NAMALWA (cell line): ENCODE data around the gene RPS5.

Experiments
- DNase-seq: peaks from one replicate; pipeline ENCODE4 v3.0.0-alpha.2; 2015; ENCODE audit warnings: low spot score

RPS5 gene

DNA sequence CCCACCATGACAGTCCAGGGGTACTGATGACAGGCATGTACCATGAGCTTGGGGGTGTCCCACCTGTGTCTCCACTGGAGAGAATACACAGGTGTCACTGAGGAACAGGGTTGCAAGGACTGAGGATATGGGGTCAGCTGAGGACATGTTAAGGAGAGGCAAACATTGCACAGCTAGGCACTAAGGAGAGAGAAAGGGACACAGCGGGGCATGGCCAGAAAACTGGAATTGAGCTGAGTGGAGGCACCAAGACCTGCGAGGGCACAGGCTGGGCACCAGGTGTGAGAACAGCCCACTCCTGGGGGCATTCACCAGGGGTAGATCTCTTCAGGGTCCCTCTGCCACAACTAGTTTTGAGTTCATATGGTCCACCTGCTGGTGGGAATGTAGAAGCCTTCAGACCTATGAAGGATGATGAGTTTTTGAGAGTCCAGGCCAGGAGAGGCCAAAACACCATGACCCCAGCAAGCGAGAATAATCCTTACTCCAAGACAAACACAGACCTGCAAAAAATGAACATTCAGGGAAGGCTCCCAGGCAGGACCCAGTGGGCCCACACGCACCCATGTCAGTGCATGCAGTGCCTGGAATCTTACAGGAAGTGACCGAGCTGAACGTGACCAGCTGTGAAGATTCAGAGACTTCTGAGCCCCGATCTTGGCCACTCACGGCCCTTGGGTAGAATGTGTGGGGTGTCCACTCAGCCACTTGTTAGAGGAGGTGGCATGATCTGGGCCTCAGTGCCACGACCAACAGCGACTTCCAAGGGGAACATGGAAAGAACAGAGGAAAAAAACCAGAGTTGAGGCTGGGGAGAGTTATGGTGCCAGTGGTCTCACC is 20.0 kb downstream of the RPS5 start:
- peak; percentile 59 for DNase-seq

DNA sequence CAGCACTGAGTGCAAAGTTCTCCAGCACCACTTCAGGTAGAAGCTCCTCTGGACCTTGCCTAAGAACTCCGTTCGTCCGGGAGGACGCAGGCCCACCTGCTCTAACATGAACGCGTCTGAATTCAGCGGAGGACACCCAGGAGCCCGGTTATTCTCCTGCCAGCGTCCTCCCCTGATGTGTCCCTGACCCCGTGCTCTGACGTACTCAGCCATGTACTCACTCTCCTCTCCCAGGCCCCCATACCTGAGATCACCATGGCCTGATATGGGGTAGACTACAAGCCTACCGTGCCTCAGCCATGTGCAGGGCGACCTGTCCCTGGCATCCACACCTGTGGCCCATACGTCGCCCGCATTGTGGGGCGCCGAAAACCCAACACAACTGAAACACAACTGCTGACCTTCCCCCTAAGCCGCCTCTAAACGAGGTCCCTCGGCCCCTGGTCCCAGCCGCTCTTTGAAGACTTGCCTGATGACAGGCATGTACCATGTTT is 20.6 kb downstream of the RPS5 start:
- no peak for DNase-seq

DNA sequence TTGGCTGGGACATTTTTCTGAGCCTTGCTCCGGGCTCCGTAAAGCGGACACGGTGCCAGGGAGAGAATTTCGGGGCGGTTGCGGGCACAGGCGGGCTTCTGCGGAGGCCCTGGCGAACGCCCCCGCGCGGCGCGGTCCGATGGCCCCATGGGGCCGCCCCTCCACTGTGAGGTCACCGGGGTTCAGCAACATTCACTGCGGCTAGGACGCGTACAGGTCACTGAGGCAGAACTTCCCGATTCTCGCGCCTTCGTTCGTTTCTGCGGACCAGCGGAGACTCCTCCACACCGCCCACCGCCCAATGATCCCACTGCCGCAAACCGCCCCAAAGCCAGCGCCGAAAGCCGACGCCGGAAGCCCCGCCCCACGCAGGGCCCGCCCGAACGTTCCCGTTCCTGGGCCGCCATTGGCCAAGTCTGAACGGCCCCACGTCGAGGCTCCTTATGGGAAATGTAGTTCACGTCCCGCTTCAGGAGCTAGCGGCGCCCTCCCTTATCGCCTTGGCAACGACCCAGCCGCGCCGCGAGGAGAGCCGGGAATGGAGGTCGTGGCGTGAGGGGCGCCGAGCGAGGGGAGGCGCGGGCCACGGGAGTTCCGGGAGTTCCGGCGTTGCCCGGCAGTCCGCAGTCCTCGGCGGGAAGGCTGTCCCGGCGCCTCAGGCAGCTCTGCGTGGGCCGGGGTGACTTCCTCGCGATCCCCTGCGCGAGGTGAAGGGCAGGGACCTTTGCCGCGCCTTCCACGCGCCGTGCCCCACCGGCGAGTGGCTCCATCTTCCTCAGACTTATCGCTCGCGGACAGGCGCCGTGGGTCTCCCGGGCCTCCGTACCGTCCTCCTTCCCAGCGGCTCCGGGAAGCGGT is 21.3 kb downstream of the RPS5 start, which contains the start of gene ZNF584:
Gene ZNF584 (plus strand): TSS at position 498 of the 858 bp plus-strand sequence. CDS start 499 bp downstream, outside the sequence.
- DNase-seq = peak; percentile 96

DNA sequence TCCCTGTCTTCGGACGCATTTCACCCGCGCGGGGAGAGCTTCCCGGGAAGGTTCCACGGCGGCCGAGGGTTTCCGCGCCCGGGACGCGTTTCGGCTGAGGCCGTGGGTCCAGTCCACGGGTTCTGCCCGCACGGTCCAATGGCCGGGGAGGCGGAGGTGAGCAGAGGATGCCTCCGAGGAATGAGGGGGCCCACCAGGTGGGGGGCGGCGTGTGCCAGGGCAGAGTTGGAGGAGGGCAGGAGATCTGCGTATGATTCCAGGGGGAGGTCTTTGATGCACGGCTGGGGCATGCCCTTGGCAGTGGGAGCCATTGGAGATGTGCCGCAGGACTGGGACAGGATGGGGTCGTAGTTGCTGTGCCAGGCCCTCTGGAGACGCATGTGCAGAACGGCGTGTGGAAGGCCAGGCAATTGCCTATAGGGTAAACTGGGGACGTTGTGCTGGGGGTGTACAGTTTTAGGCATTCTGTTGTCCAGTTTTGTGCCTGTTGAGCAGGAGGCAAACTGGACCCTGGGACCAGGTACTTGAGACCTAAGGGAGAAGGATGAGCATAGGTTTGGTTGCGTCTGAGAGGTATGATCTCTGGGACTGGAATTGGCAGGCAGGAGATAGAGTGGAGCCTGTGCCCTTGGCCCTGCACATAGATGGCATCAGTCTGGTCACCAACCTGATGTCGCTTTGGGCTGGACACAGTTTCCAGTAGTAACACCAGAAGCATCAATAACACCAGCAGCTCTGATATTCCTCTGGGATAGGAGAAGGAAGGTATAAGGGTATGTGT is 22.1 kb downstream of the RPS5 start:
- DNase-seq = peak; percentile 41

DNA sequence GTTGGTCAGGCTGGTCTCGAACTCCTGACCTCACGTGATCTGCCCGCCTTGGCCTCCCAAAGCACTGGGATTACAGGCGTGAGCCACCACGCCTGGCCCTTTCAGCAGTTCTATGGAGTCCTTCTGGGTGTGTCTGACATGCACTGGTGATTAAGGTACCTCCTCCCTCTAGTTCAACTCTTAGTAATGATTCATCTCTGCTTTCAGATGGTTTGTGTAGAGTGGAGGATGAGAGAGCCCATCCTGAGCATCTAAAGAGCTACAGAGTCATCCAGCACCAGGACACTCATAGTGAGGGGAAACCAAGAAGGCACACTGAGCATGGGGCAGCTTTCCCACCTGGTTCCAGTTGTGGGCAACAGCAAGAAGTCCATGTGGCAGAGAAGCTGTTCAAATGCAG is 29.5 kb downstream of the RPS5 start:
- DNase-seq = no peak

DNA sequence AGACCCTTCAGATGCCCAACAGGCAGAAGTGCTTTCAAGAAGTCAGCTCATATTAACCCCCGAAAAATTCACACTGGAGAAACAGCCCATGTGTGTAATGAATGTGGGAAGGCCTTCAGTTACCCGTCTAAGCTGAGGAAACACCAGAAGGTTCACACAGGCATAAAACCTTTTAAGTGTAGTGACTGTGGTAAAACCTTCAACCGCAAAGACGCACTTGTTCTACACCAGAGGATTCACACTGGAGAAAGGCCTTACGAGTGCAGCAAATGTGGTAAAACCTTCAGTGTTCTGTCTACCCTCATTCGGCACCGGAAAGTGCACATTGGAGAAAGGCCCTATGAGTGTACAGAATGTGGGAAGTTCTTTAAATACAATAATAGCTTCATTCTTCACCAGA is 30.0 kb downstream of the RPS5 start:
- DNase-seq = no peak

DNA sequence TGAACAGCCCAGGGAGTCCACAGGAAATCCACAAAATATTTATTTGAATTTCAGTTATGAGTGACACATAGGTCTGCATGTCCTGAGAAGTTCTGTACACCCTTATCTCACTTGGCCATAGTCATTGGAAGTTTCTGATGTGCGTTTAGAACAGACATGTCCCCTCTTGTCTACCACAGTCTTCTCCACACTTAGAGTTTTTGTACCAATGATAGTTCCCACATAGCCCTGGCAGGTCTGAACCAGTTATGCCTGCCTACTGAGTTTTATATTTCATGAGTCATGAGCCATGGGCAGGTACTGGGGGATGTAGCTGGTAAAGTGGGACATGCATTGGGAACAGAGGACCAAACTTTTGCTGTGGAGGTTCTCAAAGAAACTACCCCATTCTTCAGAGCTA is 41.5 kb downstream of the RPS5 start:
- DNase-seq = no peak

DNA sequence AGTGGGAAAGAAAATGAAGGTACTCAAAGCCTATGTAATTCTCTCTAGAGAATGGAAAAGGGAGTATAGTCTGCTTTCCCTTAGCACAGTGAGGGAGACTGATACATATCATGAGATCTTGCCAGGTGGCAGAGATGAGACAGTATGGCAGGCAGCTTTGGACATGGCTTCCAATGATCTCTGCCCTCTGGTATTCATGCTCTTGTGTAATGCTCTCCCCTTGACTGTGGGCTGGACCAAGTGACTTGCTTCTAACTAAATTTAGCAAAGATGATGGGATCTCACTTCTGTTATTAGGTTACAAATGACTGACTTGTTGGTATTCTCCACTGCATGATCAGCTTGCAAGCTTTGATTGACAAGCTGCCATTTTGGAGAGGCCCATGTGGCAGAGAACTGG is 42.7 kb downstream of the RPS5 start:
- DNase-seq = no peak

DNA sequence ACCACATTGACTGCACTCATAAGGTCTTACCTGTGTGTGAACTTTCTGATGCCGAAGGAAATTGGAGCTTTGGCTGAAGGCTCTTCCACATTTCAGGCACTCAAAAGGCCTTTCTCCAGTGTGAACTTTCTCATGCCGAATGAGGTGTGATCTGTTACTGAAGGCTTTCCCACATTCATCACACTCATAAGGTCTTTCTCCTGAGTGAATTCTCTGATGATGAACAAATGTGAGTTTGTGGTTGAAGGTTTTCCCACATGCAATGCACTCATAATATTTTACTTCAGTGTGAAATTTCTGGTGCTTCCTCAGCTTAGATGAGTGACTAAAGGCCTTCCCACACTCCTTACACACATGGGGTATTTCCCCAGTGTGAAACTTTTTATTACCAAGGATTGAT is 47.1 kb downstream of the RPS5 start:
- DNase-seq = no peak

DNA sequence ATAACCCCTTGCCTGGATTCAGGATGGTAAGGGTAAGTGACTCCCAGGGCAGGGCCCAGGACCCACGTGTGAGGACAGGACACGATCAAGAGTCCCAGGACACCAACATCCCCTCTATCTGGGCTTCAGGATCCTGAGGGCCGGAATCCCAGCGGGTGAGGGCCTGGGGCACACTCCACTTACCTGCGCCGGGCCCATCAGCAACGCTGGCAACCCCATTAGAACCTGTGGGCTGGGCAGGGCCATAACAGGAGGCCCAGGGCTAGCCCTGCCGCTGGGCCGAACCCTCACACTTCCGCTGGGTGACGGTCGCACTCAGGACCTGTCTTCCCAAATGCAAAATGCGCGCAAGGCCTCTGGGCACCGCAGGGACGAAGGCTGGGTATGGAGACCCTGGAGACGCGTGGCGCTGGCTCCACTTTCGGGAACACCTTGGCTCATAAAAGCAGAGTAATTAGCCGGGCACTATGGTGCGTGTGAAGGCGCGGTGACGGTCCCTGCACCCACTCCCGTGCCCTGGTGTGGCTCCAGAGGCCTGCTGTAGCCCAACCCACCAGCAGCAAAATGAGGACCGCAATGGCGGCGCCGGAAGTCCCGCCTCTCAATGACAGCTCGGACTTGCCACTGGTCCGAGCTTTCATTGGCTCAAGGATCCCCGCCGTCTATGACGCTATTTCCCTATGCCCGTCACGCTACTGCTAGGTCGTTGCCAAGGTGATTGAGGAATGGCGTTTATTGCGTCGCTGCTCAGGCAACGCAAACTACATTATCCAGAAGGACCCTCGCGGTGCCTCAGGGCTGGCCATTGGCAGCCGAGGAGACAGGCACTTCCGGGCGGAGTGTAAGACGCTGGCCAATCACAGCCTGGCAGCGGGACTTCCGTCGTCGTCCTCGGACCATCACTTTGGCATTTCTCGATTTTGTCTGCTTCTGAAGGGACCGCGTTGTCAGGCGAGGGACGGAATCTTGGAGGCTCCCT is 52.8 kb downstream of the RPS5 start, which contains the start of gene ZNF132:
Gene ZNF132 (minus strand): TSS at position 578 of the 979 bp plus-strand sequence. CDS start 332 bp downstream, at position 246.
- peak; percentile 98 for DNase-seq

DNA sequence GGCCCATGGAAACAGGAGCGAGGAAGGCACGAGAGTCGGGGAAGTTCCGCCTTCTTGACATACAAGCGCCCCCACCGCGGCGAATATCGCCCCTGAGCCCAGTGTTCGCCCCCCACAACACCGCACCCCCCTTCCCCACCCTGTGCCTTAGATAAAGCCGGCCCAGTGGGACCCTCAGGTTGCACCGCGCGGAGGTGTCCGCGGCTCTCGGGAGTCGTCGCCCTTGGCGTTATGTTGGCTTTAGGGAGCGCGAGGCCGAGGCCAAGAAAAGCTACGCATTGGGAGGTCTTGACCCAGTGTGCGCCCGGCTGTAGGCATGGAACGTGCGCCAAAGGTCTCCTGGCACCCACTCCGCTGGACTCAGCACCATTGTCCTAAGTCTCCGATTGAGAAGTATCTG is 53.5 kb downstream of the RPS5 start:
- no peak for DNase-seq

DNA sequence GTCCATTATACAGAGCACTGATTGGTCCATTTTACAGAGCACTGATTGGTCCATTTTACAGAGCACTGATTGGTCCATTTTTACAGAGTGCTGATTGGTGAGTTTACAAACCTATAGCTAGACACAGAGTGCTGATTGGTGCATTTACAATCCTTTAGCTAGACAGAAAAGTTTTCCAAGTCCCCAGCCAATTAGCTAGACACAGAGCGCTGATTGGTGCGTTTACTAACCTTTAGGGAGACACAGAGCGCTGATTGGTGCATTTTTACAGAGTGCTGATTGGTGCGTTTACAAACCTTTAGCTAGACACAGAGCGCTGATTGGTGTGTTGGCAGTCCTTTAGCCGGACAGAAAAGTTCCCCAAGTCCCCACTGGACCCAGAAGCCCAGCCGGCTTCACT is 55.9 kb downstream of the RPS5 start:
- DNase-seq = peak; percentile 42
